Measurements from ENCODE around the gene DNAJC8.

GRCh38 chr1:28246427-28246832 lies 13.6 kb upstream of the DNAJC8 start:
- TF ChIP-seq EZH2 (IDR thresholded peaks at IDR 0.05; ENCODE audit: borderline replicate concordance, low read depth, low read length, poor library complexity, severe bottlenecking) (no peak), CTCF (conservative IDR thresholded peaks at IDR 0.05; ENCODE audit: low read depth, low read length) (no peak)
